GM23248 (cell line): ENCODE results near the gene CHCHD3. TPM values are rescaled to one million over a fixed set of nuclear protein-coding genes. Genes with fewer than 3 reads are reported as not detected.

Experiments used
- DNase-seq: peaks from one replicate; pipeline ENCODE4 v3.0.0-alpha.2; 2015
- H2AFZ ChIP-seq: fragments of 200-600 bp; sonication (generic); 2 replicates; pipeline ENCODE4 v1.6.1; 2016; ENCODE audit warnings: antibody characterized with exemption
- H3F3A ChIP-seq: fragments of 200-600 bp; sonication (generic); 2 replicates; pipeline ENCODE4 v1.6.1; 2016; ENCODE audit warnings: mild to moderate bottlenecking, antibody characterized with exemption, mixed run types; ENCODE audit not compliant: insufficient read depth
- H3K27ac ChIP-seq: fragments of 200-600 bp; sonication (generic); 2 replicates; pipeline ENCODE4 v1.5.1; 2016; ENCODE audit warnings: mild to moderate bottlenecking
- H3K27me3 ChIP-seq: fragments of 200-600 bp; sonication (generic); replicated peaks from 2 replicates; pipeline ENCODE4 v1.6.1; 2016; ENCODE audit warnings: mild to moderate bottlenecking; ENCODE audit not compliant: insufficient read depth
- H3K36me3 ChIP-seq: fragments of 200-600 bp; sonication (generic); 2 replicates; pipeline ENCODE4 v1.6.1; 2016; ENCODE audit warnings: low read depth, mild to moderate bottlenecking
- H3K4me1 ChIP-seq: fragments of 200-600 bp; sonication (generic); 2 replicates; pipeline ENCODE4 v1.6.1; 2016; ENCODE audit warnings: mild to moderate bottlenecking; ENCODE audit not compliant: insufficient read depth
- H3K4me2 ChIP-seq: fragments of 200-600 bp; sonication (generic); one replicate; pipeline ENCODE4 v1.6.1; 2016; ENCODE audit warnings: mild to moderate bottlenecking; ENCODE audit not compliant: unreplicated experiment
- H3K4me3 ChIP-seq: fragments of 200-600 bp; sonication (generic); 2 replicates; pipeline ENCODE4 v1.5.1; 2016; ENCODE audit warnings: mild to moderate bottlenecking
- H3K79me2 ChIP-seq: fragments of 200-600 bp; sonication (generic); 2 replicates; pipeline ENCODE4 v1.6.1; 2016; ENCODE audit warnings: mild to moderate bottlenecking; ENCODE audit not compliant: insufficient read depth
- H3K9ac ChIP-seq: fragments of 200-600 bp; sonication (generic); 2 replicates; pipeline ENCODE4 v1.6.1; 2016; ENCODE audit warnings: mild to moderate bottlenecking
- H3K9me2 ChIP-seq: fragments of 200-600 bp; sonication (generic); 2 replicates; pipeline ENCODE4 v1.6.1; 2016; ENCODE audit warnings: mixed run types, mild to moderate bottlenecking, moderate library complexity; ENCODE audit not compliant: insufficient read depth
- H3K9me3 ChIP-seq: fragments of 200-600 bp; sonication (generic); one replicate; pipeline ENCODE4 v1.6.1; 2017; ENCODE audit warnings: low read depth
- H4K20me1 ChIP-seq: fragments of 200-600 bp; sonication (generic); 2 replicates; pipeline ENCODE4 v1.6.0; 2016; ENCODE audit not compliant: insufficient read depth
- EZH2 ChIP-seq: fragments of 200-600 bp; sonication (generic); IDR thresholded peaks from 2 replicates; pipeline ENCODE4 v1.6.1; 2018; ENCODE audit warnings: antibody characterized with exemption, mild to moderate bottlenecking; ENCODE audit not compliant: insufficient read depth, poor library complexity, severe bottlenecking
- EZH2phosphoT487 ChIP-seq: fragments of 200-600 bp; sonication (generic); IDR thresholded peaks from 2 replicates; pipeline ENCODE4 v1.6.1; 2018; ENCODE audit warnings: antibody characterized with exemption, moderate library complexity, mild to moderate bottlenecking, low read depth; ENCODE audit not compliant: insufficient read depth
- WGBS, 2 experiments: methylation state at CpG; one replicate each; pipeline ENCODE4 v1.1.6; 2015 to 2017; ENCODE audit warnings: low lambda C conversion rate in 2 of 2, low coverage in 1 of 2; ENCODE audit errors: missing lambda C conversion rate in 2 of 2; 5-methylcytosine and 5-hydroxymethylcytosine counted together
- in situ Hi-C: fragments of 300-500 bp; cut with MboI; formaldehyde crosslinking; loops from 2 replicates; pipeline ENCODE4 v1.15.0; 2020
- polyA plus RNA-seq: library from polyadenylated mRNA; unstranded; fragments of >200 nt; fragmentation: Nextera tagmentation; extraction: Ambion mirVana; gene quantifications from 2 replicates; pipeline ENCODE4 v1.2.1, GENCODE V29; 2016
- total RNA-seq: library from RNA; depleted of rRNA; stranded (reverse); fragments of >200 nt; shearing (Covaris generic); gene quantifications from 2 replicates; pipeline ENCODE4 v1.2.3, GENCODE V29; 2014; rRNA removed

The CHCHD3 gene
- 43.7 and 44.3 TPM in 2 replicates for total RNA-seq
- 65.8 and 66.1 TPM in 2 replicates for polyA plus RNA-seq

DNA sequence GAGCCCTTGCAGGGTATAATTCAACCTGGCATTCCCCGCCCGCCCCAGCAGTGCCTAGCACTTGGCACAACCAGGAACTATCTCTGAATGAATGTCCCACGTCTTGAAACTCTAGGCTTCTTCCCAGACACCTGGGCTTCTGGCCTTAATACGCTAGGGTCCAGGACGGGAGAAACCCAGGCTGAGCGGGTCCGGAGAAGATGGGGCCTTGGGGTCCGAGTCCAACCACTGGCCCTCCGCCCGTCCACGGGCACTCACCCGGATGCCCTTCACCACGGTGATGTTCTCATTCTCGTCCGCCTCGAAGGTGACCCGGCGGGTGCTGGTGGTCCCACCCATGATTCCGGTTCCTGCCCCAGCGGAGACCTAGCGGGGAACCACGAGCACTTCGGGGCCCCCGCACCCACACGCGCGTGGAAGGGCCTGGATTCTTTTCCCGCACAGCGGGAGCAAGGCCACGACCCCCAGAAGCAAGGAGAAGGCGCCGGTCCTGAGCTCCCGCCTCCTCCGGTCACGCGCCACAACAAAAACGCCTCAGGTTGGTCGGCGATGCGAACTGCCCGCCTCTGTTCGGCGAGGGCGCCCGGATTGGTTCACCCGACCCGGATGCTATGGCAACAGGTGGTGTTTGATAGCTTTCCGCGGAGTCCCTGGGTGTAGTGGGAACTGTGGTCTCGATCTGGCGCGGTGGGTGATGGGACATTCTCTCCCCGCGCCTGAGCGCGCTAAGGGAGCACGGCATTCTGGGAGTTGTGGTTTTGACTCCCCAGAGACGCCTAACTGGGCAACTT, at the start of gene CHCHD3:
TSS of gene CHCHD3 (minus strand) at position 492 of the 791 bp plus-strand sequence. CDS start at position 339, 153 bp downstream.
- H3K79me2 ChIP-seq, result peaks cover 51% of the 10 kb centered on the region
- 0 to 1% methylated on average over 58 of the region's 58 CpGs for WGBS, 2 experiments

GRCh38 chr7:133130166-133130565, 48.3 kb upstream of the CHCHD3 start:
- no peaks in the 10 kb centered on the region for H3K9me3 ChIP-seq
- in situ Hi-C loops, result no loop called here
- no peaks in the 10 kb centered on the region for H3F3A ChIP-seq
- no peak overlapping the region for H3K4me3 ChIP-seq
- H3K9ac ChIP-seq, result no peak overlapping the region
- H3K4me1 ChIP-seq, result no peaks in the 10 kb centered on the region
- no peak overlapping the region for H2AFZ ChIP-seq
- DNase-seq, result no peak
- H4K20me1 ChIP-seq, result no peaks in the 10 kb centered on the region
- no peak overlapping the region for H3K4me2 ChIP-seq
- no peaks in the 10 kb centered on the region for H3K36me3 ChIP-seq
- 58 to 61% methylated on average over 8 of the region's 8 CpGs for WGBS, 2 experiments
- no peaks in the 10 kb centered on the region; the same call in 1 of the 2 replicates for H3K27me3 ChIP-seq
- no peaks in the 10 kb centered on the region for H3K9me2 ChIP-seq
- H3K79me2 ChIP-seq, result no peaks in the 10 kb centered on the region
- H3K27ac ChIP-seq, result no peak overlapping the region
- TF ChIP-seq EZH2 (no peak), EZH2phosphoT487 (no peak)

More for the DNA sequence above, at the start of gene CHCHD3:
- H3K4me2 ChIP-seq, result peak within 1 kb of the TSS; percentile 89
- no peaks in the 10 kb centered on the region for H3F3A ChIP-seq
- peak; percentile 100 for DNase-seq
- no peaks in the 10 kb centered on the region for H3K36me3 ChIP-seq
- TF ChIP-seq EZH2phosphoT487, result no peak
- TF ChIP-seq EZH2, result no peak
- no peaks in the 10 kb centered on the region for H3K9me2 ChIP-seq
- no peaks in the 10 kb centered on the region for H3K9me3 ChIP-seq
- H4K20me1 ChIP-seq, result no peaks in the 10 kb centered on the region
- in situ Hi-C loops, result no loop called here
- H3K27ac ChIP-seq, result peak within 1 kb of the TSS; percentile 74
- H3K4me1 ChIP-seq, result peaks cover 8% of the 10 kb centered on the region
- H3K27me3 ChIP-seq, result no peaks in the 10 kb centered on the region
- H3K9ac ChIP-seq, result peak within 1 kb of the TSS; percentile 91
- H3K4me3 ChIP-seq, result peak within 1 kb of the TSS; percentile 87
- H2AFZ ChIP-seq, result peak within 1 kb of the TSS; percentile 88

DNA sequence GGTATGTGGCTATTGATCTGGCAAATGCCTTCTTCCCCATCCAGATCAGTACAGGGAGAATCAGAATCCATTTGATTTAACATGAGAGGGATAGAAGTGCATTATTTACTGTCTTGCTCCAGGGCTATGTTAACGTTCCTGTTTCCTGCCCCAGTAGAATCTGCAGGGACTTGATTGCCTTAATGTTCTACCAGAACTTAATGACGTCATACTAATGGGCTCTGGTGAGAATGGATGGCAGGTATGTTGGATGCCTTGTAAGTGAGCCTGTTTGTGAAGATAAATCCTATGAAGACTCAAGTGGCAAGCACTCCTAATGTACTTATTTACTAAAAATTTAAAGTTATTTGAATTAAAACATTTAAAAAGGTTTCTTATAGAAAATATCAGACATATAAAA, 44.5 kb upstream of the CHCHD3 start:
- Histone ChIP-seq H3K9me3 (no peaks in the 10 kb centered on the region), H2AFZ (no peak overlapping the region), H3K27me3 (no peaks in the 10 kb centered on the region; the same call in 1 of the 2 replicates), H3K4me3 (no peak overlapping the region), H3K36me3 (no peaks in the 10 kb centered on the region), H3K9me2 (no peaks in the 10 kb centered on the region), H3K4me1 (no peaks in the 10 kb centered on the region), H3K4me2 (no peak overlapping the region), H3F3A (no peaks in the 10 kb centered on the region), H3K27ac (no peak overlapping the region), H3K9ac (no peak overlapping the region), H4K20me1 (no peaks in the 10 kb centered on the region), H3K79me2 (no peaks in the 10 kb centered on the region)
- TF ChIP-seq EZH2phosphoT487 (no peak), EZH2 (no peak)
- DNase-seq, result no peak
- in situ Hi-C loops, result no loop called here
- 23 to 30% methylated on average over 2 of the region's 2 CpGs for WGBS, 2 experiments

- 0% methylated on average over 1 of the region's 1 CpG for WGBS, 2 experiments
- H3K4me3 ChIP-seq, result no peak overlapping the region
- H3K36me3 ChIP-seq, result no peaks in the 10 kb centered on the region
These were observed 43.1 kb upstream of the CHCHD3 start for GRCh38 chr7:133124974-133125373.

More at GRCh38 chr7:133124974-133125373, 43.1 kb upstream of the CHCHD3 start:
- TF ChIP-seq EZH2, result no peak
- no peak for TF ChIP-seq EZH2phosphoT487
- no peaks in the 10 kb centered on the region for H4K20me1 ChIP-seq
- no peaks in the 10 kb centered on the region for H3K9me3 ChIP-seq
- H3K27me3 ChIP-seq, result no peaks in the 10 kb centered on the region; the same call in 1 of the 2 replicates
- no peaks in the 10 kb centered on the region for H3K4me1 ChIP-seq
- DNase-seq, result no peak
- in situ Hi-C loops, result no loop called here
- H3K9ac ChIP-seq, result no peak overlapping the region
- no peaks in the 10 kb centered on the region for H3K9me2 ChIP-seq
- no peaks in the 10 kb centered on the region for H3F3A ChIP-seq
- H2AFZ ChIP-seq, result no peak overlapping the region
- no peaks in the 10 kb centered on the region for H3K79me2 ChIP-seq
- no peak overlapping the region for H3K27ac ChIP-seq
- H3K4me2 ChIP-seq, result no peak overlapping the region
